Transverse colon (tissue), 4 donors: ENCODE results near the gene PPP1R27.

Experiments
- CTCF ChIP-seq, 5 experiments: fragments of 200-600 bp in 3 of 5; fragments of 450-650 bp in 2 of 5; sonication (generic) in 3 of 5; IDR thresholded peaks; 1 replicate in 2 of 5; 2 replicates in 3 of 5; pipeline ENCODE4 v1.5.1; 2016 to 2017; ENCODE audit warnings: antibody characterized with exemption in 5 of 5, inconsistent platforms in 3 of 5, mild to moderate bottlenecking in 2 of 5, moderate library complexity in 1 of 5
- EP300 ChIP-seq: sonication (generic); formaldehyde crosslinking; IDR thresholded peaks from one replicate; pipeline ENCODE4 v1.6.1; 2017; ENCODE audit warnings: antibody characterized with exemption, low read depth
- POLR2A ChIP-seq: fragments of 450-650 bp; IDR thresholded peaks from one replicate; pipeline ENCODE4 v1.6.1; 2016; ENCODE audit warnings: antibody characterized with exemption, mild to moderate bottlenecking, moderate library complexity
- POLR2AphosphoS5 ChIP-seq, 3 donors: sonication (generic); formaldehyde crosslinking; IDR thresholded peaks; one replicate each; pipeline ENCODE4 v1.6.1; 2016; ENCODE audit warnings: antibody characterized with exemption in 3 of 3

GRCh38 chr17:81810476-81810875 lies 24.4 kb downstream of the PPP1R27 start:
- TF ChIP-seq POLR2AphosphoS5 (IDR thresholded peaks at IDR 0.05): no peak
- no peak for TF ChIP-seq POLR2A
- no peak for TF ChIP-seq CTCF (IDR thresholded peaks at IDR 0.05)
- TF ChIP-seq EP300: no peak
